K562 (cell line): Measurements from ENCODE around the gene CHAC1. TPM values are rescaled to one million over a fixed set of nuclear protein-coding genes. Genes with fewer than 3 reads are reported as not detected.

ENCODE experiments used
- BRD9 ChIP-seq: fragments of 450-650 bp; IDR thresholded peaks from 2 replicates; pipeline ENCODE4 v1.6.1; 2018; ENCODE audit warnings: low read depth; ENCODE audit not compliant: partially characterized antibody
- HDAC3 ChIP-seq: fragments of 450-650 bp; IDR thresholded peaks from 2 replicates; pipeline ENCODE4 v1.6.1; 2018; ENCODE audit warnings: borderline replicate concordance, mild to moderate bottlenecking, moderate library complexity; ENCODE audit not compliant: partially characterized antibody
- HMBOX1 ChIP-seq: sonication (generic); IDR thresholded peaks from 2 replicates; pipeline ENCODE4 v1.6.1; 2016
- MGA ChIP-seq: fragments of 450-650 bp; IDR thresholded peaks from 2 replicates; pipeline ENCODE4 v1.6.1; 2016; ENCODE audit warnings: mild to moderate bottlenecking, moderate library complexity
- PHTF2 ChIP-seq: fragments of 250-450 bp; sonication (Bioruptor Pico); IDR thresholded peaks from 2 replicates; pipeline ENCODE4 v1.5.0; 2021; ENCODE audit warnings: mild to moderate bottlenecking
- PRMT5 ChIP-seq: sonication (generic); formaldehyde crosslinking; IDR thresholded peaks from 2 replicates; pipeline ENCODE4 v1.5.0; 2020; ENCODE audit warnings: missing genetic modification reagents
- RFX5 ChIP-seq: IDR thresholded peaks from 2 replicates; pipeline ENCODE4 v1.6.1; 2011; ENCODE audit warnings: low read depth, mild to moderate bottlenecking, improper control_type of control experiment, low read length
- SMARCA5 ChIP-seq: fragments of 450-650 bp; IDR thresholded peaks from 2 replicates; pipeline ENCODE4 v1.6.1; 2016
- XRCC4 ChIP-seq: IDR thresholded peaks from one replicate; pipeline ENCODE4 v1.6.1; 2011; ENCODE audit not compliant: insufficient read depth, insufficient read length; ENCODE audit errors: extremely low read depth
- ZFPM2 ChIP-seq: fragments of 250-450 bp; sonication (Bioruptor Pico); IDR thresholded peaks from 2 replicates; pipeline ENCODE4 v1.5.1; 2022; ENCODE audit warnings: mild to moderate bottlenecking
- ZNF239 ChIP-seq: fragments of 250-450 bp; sonication (Bioruptor Pico); IDR thresholded peaks from 2 replicates; pipeline ENCODE4 v1.4.0; 2020; ENCODE audit warnings: mild to moderate bottlenecking
- ZNF277 ChIP-seq: fragments of 250-450 bp; sonication (Bioruptor Pico); IDR thresholded peaks from 2 replicates; pipeline ENCODE4 v1.8.0; 2022; ENCODE audit warnings: inconsistent platforms, mild to moderate bottlenecking, moderate library complexity, borderline replicate concordance
- ZNF695 ChIP-seq: fragments of 450-650 bp; formaldehyde crosslinking; IDR thresholded peaks from 2 replicates; pipeline ENCODE4 v1.4.0; 2020; ENCODE audit warnings: mild to moderate bottlenecking, moderate library complexity
- polyA plus RNA-seq, 8 experiments: library from polyadenylated mRNA; depleted of rRNA in 4 of 8; stranded (reverse) in 5 of 8; unstranded in 3 of 8; fragments of >200 nt; fragmentation: Nextera tagmentation in 2 of 8; fragmentation: Illumina TruSeq in 1 of 8; extraction: Ambion mirVana in 2 of 8; extraction: Trizol in 1 of 8; gene quantifications; 2 replicates each; pipeline versions ENCODE4 v1.2.1 to v1.2.3, GENCODE V29; 2011 to 2014; ENCODE audit warnings: inconsistent platforms in 1 of 8, missing spikeins in 1 of 8
- total RNA-seq, 7 experiments: library from RNA; depleted of rRNA in 6 of 7; stranded (reverse); fragments of >200 nt in 6 of 7; fragmentation: Illumina TruSeq in 2 of 7; extraction: Trizol in 2 of 7; gene quantifications; 2 replicates each; pipeline versions ENCODE4 v1.2.1 to v1.2.3, GENCODE V29; 2011 to 2021; ENCODE audit warnings: low replicate concordance in 1 of 7

Gene CHAC1
- total and polyA plus RNA-seq, 9 of the 15 experiments (the other 6 are each of a cell fraction or from before 2014, with no cell fraction given), result 0.47 to 39.0 (median 7.5) TPM

GRCh38 chr15:40906091-40906990 is 46.9 kb upstream of the CHAC1 start (continued):
- TF ChIP-seq MGA, result no peak
- no peak for TF ChIP-seq RFX5
- TF ChIP-seq ZNF239 (CRISPR knock-in tag), result no peak
- no peak for TF ChIP-seq SMARCA5
- TF ChIP-seq PHTF2 (CRISPR knock-in tag), result no peak
- no peak for TF ChIP-seq PRMT5 (CRISPR knock-in tag)
- no peak for TF ChIP-seq ZNF695 (CRISPR knock-in tag)
- no peak for TF ChIP-seq ZNF277 (CRISPR knock-in tag)
- no peak for TF ChIP-seq HDAC3
- no peak for TF ChIP-seq HMBOX1
- TF ChIP-seq XRCC4, result no peak
- no peak for TF ChIP-seq BRD9
- TF ChIP-seq ZFPM2 (CRISPR knock-in tag), result 0 out of 2 replicates have a peak, but pooled peaks have one; percentile 48
